ENCODE measurements around the gene FERMT2.

The FERMT2 gene

DNA sequence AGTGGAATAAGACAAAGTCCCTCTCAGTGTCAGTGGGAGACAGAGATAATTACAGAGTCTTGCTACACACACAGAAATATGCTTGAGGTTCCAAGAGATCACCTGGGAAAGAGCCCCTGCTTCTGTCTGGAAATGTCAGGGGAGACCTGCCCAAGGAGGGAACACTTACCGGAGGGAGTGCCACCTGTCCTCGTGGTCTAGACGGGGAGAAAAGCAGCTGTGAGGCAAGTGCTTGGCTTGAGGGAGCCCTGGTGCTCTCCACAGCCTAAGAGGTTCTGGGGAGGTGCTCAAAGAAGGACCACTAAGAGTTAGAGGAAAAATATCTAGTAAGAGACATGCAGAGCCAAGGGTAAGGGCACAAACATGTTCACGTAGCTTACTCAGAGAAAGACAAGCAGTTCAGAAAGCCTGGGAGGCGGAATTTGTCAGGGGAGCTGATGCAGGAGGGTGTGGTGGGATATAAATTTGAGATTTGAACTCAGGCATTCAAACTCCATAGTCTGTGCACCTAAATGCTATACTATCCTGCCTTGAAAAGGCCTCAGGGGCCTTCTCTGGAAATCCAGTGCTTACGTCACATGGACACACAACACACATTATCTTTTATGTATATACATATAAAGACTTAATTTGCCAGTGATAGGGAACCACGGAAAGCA lies 121.2 kb downstream of the FERMT2 start:
- no peak for DNase-seq (ENCODE audit: low read depth in 1 of 2, low spot score in 1 of 2)

GRCh38 chr14:52827426-52827825 lies 123.4 kb downstream of the FERMT2 start:
- no peak for DNase-seq (ENCODE audit: low read depth in 1 of 2, low spot score in 1 of 2)

DNA sequence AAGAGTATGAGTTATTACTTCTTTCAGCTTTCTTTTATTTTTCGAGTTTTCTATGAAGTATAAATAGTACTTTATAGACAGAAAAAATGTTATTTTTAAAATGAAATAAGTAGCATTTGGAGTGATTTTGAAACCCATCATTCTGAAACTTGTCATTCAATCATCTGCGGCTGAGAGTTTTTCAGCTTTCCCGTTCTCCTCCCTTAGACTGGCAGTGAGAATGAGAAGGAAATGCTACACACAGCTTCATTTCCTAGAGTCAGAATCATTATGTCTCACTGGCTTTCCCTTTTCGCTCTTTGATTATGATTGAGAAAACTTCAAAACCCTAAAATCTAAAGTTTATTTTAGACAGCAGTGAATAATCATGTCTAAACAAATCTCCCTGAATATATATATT lies 125.8 kb downstream of the FERMT2 start:
- no peak for DNase-seq (ENCODE audit: low read depth in 1 of 2, low spot score in 1 of 2)

GRCh38 chr14:52824462-52824861 lies 126.4 kb downstream of the FERMT2 start:
- no peak for DNase-seq (ENCODE audit: low read depth in 1 of 2, low spot score in 1 of 2)

DNA sequence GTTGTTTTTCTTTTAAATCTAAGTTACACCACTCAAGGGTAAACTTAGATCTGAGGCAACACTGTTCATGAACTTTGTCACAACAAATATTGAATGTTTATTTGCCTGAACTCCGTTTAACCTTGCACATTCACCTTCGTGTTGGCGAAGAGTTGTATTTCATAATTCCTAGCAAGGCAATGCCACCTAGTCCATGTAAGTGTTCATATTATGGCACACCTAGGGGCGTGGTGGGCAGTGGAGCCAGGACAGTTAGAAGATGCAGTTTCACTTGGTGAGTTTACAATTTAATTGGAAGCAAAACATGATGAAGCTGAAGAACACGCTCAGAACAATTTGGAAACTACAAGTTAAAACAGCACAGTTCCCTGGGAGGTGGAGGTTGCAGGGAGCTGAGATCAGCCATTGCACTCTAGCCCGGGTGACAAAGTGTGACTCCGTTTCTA lies 129.0 kb downstream of the FERMT2 start:
- no peak for DNase-seq (ENCODE audit: low read depth in 1 of 2, low spot score in 1 of 2)

DNA sequence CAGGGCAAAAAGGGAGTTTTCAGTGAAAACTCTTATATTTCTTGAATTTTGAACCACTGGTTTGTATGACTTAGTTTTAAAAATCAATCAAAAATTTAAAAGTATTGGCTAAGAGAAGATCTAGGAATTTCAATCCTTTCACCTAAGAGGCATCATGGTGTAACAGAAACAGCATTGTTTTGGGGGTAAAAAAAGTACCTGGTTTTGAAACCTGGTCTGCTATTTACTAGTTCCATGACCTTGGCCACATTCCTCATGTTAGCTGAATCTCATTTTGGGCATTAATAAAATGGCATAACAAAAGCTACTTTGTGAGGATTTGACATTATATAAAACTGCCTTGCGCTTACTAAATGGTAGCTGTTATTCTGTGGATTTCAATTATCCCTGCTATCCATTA lies 142.7 kb downstream of the FERMT2 start:
- no peak for DNase-seq (ENCODE audit: low read depth in 1 of 2, low spot score in 1 of 2)
